SK-N-SH (cell line): ENCODE data around the gene FGF5. TPM values are rescaled to one million over a fixed set of nuclear protein-coding genes. Genes with fewer than 3 reads are reported as not detected.

Source experiments
- CTCF ChIA-PET: fragments of 300-600, 350-600 bp; formaldehyde crosslinking; extraction: SDS; loops from one replicate; lab custom pipeline; 2021; lab: Yijun Ruan, JAX
- POLR2A ChIA-PET: fragments of 350-600 bp; sonication (Branson Sonifier 250); formaldehyde crosslinking; extraction: SDS; loops from one replicate; lab custom pipeline; 2020; ENCODE audit warnings: antibody characterized with exemption, inconsistent platforms; lab: Yijun Ruan, JAX
- DNase-seq: peaks from one replicate; pipeline ENCODE4 v3.0.0; 2012
- H2AFZ ChIP-seq: fragments of 200-600 bp; sonication (generic); 2 replicates; pipeline ENCODE4 v1.8.1; 2016; ENCODE audit warnings: antibody characterized with exemption, mild to moderate bottlenecking, low read depth
- H3F3A ChIP-seq: fragments of 200-600 bp; sonication (generic); replicated peaks from 2 replicates; pipeline ENCODE3; 2016; ENCODE audit warnings: antibody characterized with exemption, mild to moderate bottlenecking; ENCODE audit not compliant: insufficient read depth
- H3K27ac ChIP-seq, 2 experiments: fragments of 200-500 bp in 1 of 2; fragments of 200-600 bp in 1 of 2; sonication (Bioruptor generic) in 1 of 2; sonication (generic), shearing (Covaris generic) in 1 of 2; 2 replicates each; pipeline versions ENCODE4 v1.5.1 to v1.6.1; 2014 to 2016; ENCODE audit warnings: low read depth in 2 of 2, inconsistent platforms in 1 of 2, low read length in 1 of 2, mild to moderate bottlenecking in 1 of 2, mixed read lengths in 1 of 2
- H3K27me3 ChIP-seq: fragments of 200-600 bp; sonication (generic), shearing (Covaris generic); 2 replicates; pipeline ENCODE4 v1.6.1; 2016; ENCODE audit warnings: mixed run types; ENCODE audit not compliant: insufficient read depth
- H3K36me3 ChIP-seq, 2 experiments: fragments of 200-500 bp in 1 of 2; fragments of 200-600 bp in 1 of 2; sonication (Bioruptor generic) in 1 of 2; sonication (generic) in 1 of 2; replicated peaks in 1 of 2; 2 replicates each; pipeline versions ENCODE3 to v1.5.1; 2014 to 2016; ENCODE audit warnings: low read length in 1 of 2, mild to moderate bottlenecking in 1 of 2; ENCODE audit not compliant: insufficient read depth in 2 of 2, control insufficient read depth in 1 of 2
- H3K4me1 ChIP-seq, 2 experiments: fragments of 200-500 bp in 1 of 2; fragments of 200-600 bp in 1 of 2; sonication (Bioruptor generic) in 1 of 2; sonication (generic), shearing (Covaris generic) in 1 of 2; 2 replicates each; pipeline versions ENCODE4 v1.5.1 to v1.6.1; 2014 to 2016; ENCODE audit warnings: low read depth in 1 of 2, low read length in 1 of 2, mixed run types in 1 of 2; ENCODE audit not compliant: insufficient read depth in 2 of 2, control insufficient read depth in 1 of 2
- H3K4me2 ChIP-seq: fragments of 200-600 bp; sonication (generic), shearing (Covaris generic); 2 replicates; pipeline ENCODE4 v1.6.1; 2017; ENCODE audit warnings: mixed run types
- H3K4me3 ChIP-seq, 2 experiments: fragments of 200-500 bp in 1 of 2; fragments of 200-600 bp in 1 of 2; sonication (Bioruptor generic) in 1 of 2; sonication (generic), shearing (Covaris generic) in 1 of 2; 2 replicates each; pipeline versions ENCODE4 v1.5.1 to v1.8.1; 2014 to 2016; ENCODE audit warnings: low read depth in 2 of 2, inconsistent platforms in 1 of 2, low read length in 1 of 2, mild to moderate bottlenecking in 1 of 2, mixed read lengths in 1 of 2, moderate library complexity in 1 of 2
- H3K79me2 ChIP-seq: fragments of 200-600 bp; sonication (generic); 2 replicates; pipeline ENCODE4 v1.8.1; 2017; ENCODE audit warnings: mild to moderate bottlenecking; ENCODE audit not compliant: insufficient read depth
- H3K9ac ChIP-seq: fragments of 200-600 bp; sonication (generic); 2 replicates; pipeline ENCODE4 v1.6.1; 2017; ENCODE audit warnings: mixed run types
- H3K9me2 ChIP-seq: fragments of 200-600 bp; sonication (generic); 2 replicates; pipeline ENCODE4 v1.6.1; 2017; ENCODE audit warnings: mixed run types
- H3K9me3 ChIP-seq: fragments of 200-600 bp; sonication (generic); 2 replicates; pipeline ENCODE4 v1.6.1; 2017; ENCODE audit warnings: mixed run types, mild to moderate bottlenecking, moderate library complexity
- H4K20me1 ChIP-seq: fragments of 200-600 bp; sonication (generic); 2 replicates; pipeline ENCODE4 v1.6.1; 2017; ENCODE audit warnings: mild to moderate bottlenecking, mixed run types; ENCODE audit not compliant: insufficient read depth
- CHD2 ChIP-seq: fragments of 150-350 bp; IDR thresholded peaks from 2 replicates; pipeline ENCODE4 v1.6.1; 2018; ENCODE audit warnings: low read length; ENCODE audit not compliant: partially characterized antibody
- FOSL2 ChIP-seq: IDR thresholded peaks from 2 replicates; pipeline ENCODE4 v1.4.0; 2012; ENCODE audit warnings: low read depth, mild to moderate bottlenecking, moderate library complexity, borderline replicate concordance
- RAD21 ChIP-seq: IDR thresholded peaks from 2 replicates; pipeline ENCODE4 v1.6.1; 2012; ENCODE audit warnings: mild to moderate bottlenecking, low read length
- USF2 ChIP-seq: fragments of 150-350 bp; IDR thresholded peaks from 2 replicates; pipeline ENCODE4 v1.6.1; 2017; ENCODE audit warnings: antibody characterized with exemption, low read length, low read depth, borderline replicate concordance
- YY1 ChIP-seq: IDR thresholded peaks from 2 replicates; pipeline ENCODE4 v1.4.0; 2012; ENCODE audit warnings: low read depth, mild to moderate bottlenecking
- WGBS: methylation state at CpG from one replicate; pipeline ENCODE4 v1.1.6; 2017; ENCODE audit warnings: low lambda C conversion rate; 5-methylcytosine and 5-hydroxymethylcytosine counted together
- polyA plus RNA-seq, 3 experiments: library from polyadenylated mRNA; depleted of rRNA; stranded (reverse); fragments of >200 nt; gene quantifications; 2 replicates each; pipeline ENCODE4 v1.2.3, GENCODE V29; 2012
- TF ChIP-seq, protein P1 (sequence below): IDR thresholded peaks from 2 replicates; pipeline ENCODE4 v1.6.1; 2012; ENCODE audit warnings: mild to moderate bottlenecking, low read depth, low read length, moderate library complexity

The FGF5 gene
- polyA plus RNA-seq, 1 of the 3 experiments (the other 2 are of a cell fraction): 17.7 TPM

DNA sequence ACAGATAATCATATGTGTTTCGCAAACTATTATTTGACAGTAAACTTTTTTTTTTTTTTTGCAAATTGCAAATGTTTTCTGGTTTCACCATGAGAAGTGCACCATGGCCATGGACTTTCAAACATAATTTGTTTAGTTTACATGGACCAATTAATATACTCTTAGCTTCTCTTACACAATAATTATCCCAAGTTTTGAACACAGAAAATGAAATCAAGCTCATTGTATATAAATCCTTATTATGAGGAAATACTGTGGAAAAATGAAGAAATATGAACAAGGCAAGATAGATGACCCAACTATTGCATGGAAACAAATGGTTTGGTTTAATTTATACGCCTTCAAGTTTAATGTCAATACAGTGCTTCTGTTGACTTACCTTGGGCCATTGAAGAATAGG is 3.9 kb downstream of the FGF5 start:
- Histone ChIP-seq H3K27ac (peak overlapping the region in 1 of 2 experiments; percentile 99; a peak in 2 of 4 replicates), H3K9me2 (no peaks in the 10 kb centered on the region), H2AFZ (no peak overlapping the region), H3K36me3 (peaks cover 16 to 63% of the 10 kb centered on the region in 2 experiments), H3K79me2 (peaks cover 98% of the 10 kb centered on the region), H3K9ac (peak overlapping the region; percentile 99; the same call in 1 of the 2 replicates), H3K4me3 (peak overlapping the region; percentile 87 to 91; a peak in 3 of 4 replicates), H3K27me3 (no peaks in the 10 kb centered on the region), H3K4me2 (peak overlapping the region; percentile 95), H3F3A (peaks cover 31% of the 10 kb centered on the region), H3K9me3 (no peaks in the 10 kb centered on the region), H3K4me1 (peaks cover 2 to 11% of the 10 kb centered on the region in 2 experiments; a peak in 3 of 4 replicates), H4K20me1 (peaks cover 70% of the 10 kb centered on the region)
- ChIA-PET POLR2A (no interaction called here), CTCF (interaction anchor here (2.7 kb wide), 1 partner anchor 65 kb away, joined by 7 read pairs; the partner anchor contains the start of gene CFAP299)
- 79% methylated on average over 2 of the region's 2 CpGs for WGBS
- TF ChIP-seq, protein P1, sequence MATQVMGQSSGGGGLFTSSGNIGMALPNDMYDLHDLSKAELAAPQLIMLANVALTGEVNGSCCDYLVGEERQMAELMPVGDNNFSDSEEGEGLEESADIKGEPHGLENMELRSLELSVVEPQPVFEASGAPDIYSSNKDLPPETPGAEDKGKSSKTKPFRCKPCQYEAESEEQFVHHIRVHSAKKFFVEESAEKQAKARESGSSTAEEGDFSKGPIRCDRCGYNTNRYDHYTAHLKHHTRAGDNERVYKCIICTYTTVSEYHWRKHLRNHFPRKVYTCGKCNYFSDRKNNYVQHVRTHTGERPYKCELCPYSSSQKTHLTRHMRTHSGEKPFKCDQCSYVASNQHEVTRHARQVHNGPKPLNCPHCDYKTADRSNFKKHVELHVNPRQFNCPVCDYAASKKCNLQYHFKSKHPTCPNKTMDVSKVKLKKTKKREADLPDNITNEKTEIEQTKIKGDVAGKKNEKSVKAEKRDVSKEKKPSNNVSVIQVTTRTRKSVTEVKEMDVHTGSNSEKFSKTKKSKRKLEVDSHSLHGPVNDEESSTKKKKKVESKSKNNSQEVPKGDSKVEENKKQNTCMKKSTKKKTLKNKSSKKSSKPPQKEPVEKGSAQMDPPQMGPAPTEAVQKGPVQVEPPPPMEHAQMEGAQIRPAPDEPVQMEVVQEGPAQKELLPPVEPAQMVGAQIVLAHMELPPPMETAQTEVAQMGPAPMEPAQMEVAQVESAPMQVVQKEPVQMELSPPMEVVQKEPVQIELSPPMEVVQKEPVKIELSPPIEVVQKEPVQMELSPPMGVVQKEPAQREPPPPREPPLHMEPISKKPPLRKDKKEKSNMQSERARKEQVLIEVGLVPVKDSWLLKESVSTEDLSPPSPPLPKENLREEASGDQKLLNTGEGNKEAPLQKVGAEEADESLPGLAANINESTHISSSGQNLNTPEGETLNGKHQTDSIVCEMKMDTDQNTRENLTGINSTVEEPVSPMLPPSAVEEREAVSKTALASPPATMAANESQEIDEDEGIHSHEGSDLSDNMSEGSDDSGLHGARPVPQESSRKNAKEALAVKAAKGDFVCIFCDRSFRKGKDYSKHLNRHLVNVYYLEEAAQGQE: no peak
- DNase-seq: no peak

GRCh38 chr4:80270868-80271267 is 4.4 kb downstream of the FGF5 start:
- POLR2A ChIA-PET: no interaction called here
- 50% methylated on average over 1 of the region's 1 CpG for WGBS
- H3K36me3 ChIP-seq: peaks cover 20 to 69% of the 10 kb centered on the region in 2 experiments
- H3K27ac ChIP-seq: peak overlapping the region; percentile 22 to 99; a peak in 2 of 4 replicates
- H3K4me2 ChIP-seq: peak overlapping the region; percentile 95
- TF ChIP-seq FOSL2 (no peak), USF2 (no peak), YY1 (no peak), CHD2 (no peak), RAD21 (no peak)
- TF ChIP-seq, all 33 proteins: peak for 0
- Histone ChIP-seq H3K9ac (peak overlapping the region; percentile 99; the same call in 1 of the 2 replicates), H3F3A (peaks cover 29% of the 10 kb centered on the region), H4K20me1 (peaks cover 70% of the 10 kb centered on the region), H2AFZ (no peak overlapping the region), H3K4me3 (peak overlapping the region; percentile 87 to 91; a peak in 3 of 4 replicates), H3K9me2 (no peaks in the 10 kb centered on the region), H3K27me3 (no peaks in the 10 kb centered on the region), H3K79me2 (peaks cover 98% of the 10 kb centered on the region), H3K4me1 (peaks cover 7 to 8% of the 10 kb centered on the region in 2 experiments; a peak in 3 of 4 replicates), H3K9me3 (no peaks in the 10 kb centered on the region)
- CTCF ChIA-PET: interaction anchor here (2.7 kb wide), 1 partner anchor 65 kb away, joined by 7 read pairs; the partner anchor contains the start of gene CFAP299
- no peak for DNase-seq
